NCI-H526 (cell line): ENCODE results near the gene GLRX2.

ENCODE experiments used
- DNase-seq, 2 experiments: peaks; one replicate each; lab custom pipeline; 2025; lab: John Stamatoyannopoulos, UW

GLRX2 gene

GRCh38 chr1:193113258-193113991 is 8.2 kb upstream of the GLRX2 start:
- no peak for DNase-seq

GRCh38 chr1:193111641-193112090 is 6.5 kb upstream of the GLRX2 start:
- no peak for DNase-seq

DNA sequence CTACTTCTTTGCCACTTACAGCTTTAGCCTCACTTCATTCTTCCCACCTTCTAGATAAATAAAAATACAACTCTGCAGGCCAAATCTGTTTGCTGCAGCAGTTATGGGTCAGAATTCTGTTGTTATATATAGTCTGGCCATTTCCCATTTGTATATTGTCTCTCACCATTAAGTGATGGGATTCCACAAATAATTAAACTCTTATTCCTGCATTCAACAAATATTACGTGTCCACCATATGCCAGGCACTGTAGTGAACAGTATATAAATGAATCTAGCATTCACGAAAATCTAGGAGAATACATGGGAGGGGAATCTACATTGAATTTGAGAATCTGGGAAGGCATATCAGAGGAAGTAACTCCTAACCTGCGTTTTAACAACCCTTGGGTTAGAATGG is 5.7 kb upstream of the GLRX2 start:
- no peak for DNase-seq

DNA sequence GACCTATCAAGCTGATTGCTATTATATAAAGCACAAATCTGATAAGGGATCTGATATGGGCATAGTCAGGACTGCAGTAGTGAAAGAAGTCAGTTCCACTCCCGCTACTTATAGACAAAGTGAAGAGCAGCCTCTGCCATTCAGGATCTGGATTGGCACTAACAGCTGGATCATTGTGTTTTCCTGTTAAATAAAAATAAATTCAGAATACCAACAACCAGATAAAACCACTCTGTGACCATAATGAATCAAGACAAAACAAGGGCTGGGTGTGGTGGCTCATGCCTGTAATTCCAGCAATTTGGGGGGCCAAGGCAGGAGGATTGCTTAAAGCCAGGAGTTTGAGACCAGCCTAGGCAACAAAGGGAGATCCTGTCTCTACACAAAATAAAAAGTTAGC is 5.0 kb upstream of the GLRX2 start:
- DNase-seq, result no peak

- DNase-seq, result no peak
These were observed 4.4 kb upstream of the GLRX2 start for GRCh38 chr1:193109619-193110018.

DNA sequence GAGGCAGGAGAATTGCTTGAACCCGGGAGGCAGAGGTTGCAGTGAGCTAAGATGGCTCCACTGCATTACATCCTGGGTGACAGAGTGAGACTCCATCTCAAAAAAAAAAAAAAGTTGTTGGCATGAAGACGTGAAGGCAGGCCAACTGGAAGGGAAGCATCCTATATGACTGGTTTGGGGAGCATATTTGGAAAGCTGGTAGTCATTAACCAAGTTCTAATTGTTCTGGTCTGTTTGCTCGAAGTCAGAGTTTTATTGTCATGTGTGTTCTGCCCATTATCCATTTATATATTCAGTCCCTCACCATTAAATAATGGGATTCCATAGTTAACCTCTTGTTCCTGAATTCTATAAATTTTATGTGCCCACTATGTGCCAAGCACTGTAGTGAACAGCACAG is 3.3 kb upstream of the GLRX2 start:
- no peak for DNase-seq

DNA sequence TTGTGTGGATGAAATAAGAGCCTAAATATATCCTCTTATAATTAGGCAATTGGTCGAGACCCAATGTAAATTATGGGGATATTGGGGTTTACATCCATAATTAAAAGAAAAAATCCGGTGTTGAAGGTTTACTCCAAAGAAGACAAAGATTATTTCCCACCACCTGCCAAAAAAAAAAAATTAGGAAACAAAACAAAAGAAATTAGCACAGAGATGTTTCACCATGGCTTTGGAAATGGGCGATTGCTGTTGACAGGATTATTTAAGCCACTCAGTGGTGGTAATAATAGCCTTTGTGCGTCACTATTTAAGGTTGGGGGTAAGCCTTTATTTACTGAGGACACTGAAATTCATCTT is 585 bp upstream of the GLRX2 start:
- no peak for DNase-seq

DNA sequence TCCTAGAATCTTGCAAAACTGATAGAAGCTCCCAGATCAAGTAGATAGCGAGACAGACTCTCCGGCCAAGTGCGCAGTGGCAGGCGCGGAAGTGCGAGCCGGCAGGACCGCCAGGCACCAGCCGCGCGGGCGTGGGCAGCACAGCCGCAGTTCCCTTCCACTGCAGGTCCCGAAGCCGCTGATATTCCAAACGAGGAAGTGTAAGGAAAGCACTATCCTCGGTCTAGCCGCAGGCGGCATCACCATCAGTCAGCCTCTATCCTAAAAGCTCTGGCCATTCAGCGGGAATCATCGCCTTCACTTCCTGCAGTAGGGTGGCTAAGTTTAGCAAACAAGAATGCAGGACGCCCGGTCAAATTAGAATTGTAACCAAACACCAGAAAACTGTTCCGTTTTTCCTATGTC is 710 bp downstream of the GLRX2 start:
- DNase-seq, result peak; percentile 36 to 62

DNA sequence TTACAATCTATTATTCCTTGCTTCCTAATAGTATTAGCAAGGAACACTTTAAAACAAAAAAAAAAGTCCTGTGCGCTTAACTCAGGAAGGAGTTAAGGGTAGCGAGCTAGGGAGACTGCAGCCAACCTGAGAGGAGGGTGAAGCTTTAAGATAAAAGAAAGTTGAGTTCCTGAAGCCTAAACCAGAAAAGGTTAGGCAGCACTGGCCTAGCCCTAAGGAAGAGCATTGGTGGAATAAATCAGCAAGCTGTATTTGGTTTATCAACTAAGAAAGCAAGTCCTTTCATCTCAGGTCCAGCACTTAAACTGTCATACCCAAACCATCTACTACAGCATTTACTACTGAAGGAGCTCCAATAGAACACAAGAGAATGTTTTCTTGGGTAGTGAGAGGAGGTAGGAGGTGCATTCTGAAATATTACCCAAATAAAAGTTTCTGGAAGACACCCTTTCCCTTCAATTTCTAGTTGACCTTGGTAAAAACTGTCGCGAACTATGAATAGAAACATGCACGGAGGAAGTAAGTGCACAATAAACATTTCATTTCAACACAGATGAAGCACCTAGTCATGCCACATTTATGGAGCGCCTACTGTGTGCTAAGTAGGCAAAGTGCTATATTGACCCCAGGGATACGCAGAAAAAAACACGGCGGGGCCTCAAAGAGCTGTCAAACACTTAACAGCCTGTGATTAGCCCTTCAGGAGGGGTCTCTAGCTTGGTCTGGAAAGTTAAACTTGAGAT is 1.3 kb downstream of the GLRX2 start:
- DNase-seq, result no peak

- DNase-seq, result no peak
These were observed 2.6 kb downstream of the GLRX2 start for GRCh38 chr1:193102662-193103061.

DNA sequence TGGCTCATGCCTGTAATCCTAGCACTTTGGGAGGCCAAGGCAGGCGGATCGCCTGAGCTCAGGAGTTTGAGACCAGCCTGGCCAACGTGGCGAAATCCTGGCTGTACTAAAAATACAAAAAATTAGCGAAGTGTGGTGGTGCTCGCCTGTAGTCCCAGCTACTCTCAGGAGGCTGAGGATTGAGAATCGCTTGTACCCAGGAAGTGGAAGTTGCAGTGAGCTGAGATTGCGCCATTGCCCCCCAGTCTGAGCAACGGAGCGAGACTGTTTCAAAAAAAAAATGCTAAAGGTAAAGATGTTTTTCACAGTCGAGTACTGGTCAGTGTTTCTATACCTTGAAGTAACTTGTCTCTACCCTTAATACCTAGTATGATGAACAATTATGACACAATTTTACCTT is 11.1 kb downstream of the GLRX2 start:
- no peak for DNase-seq

- DNase-seq, result no peak
These were observed 14.3 kb downstream of the GLRX2 start for GRCh38 chr1:193090865-193091264.

DNA sequence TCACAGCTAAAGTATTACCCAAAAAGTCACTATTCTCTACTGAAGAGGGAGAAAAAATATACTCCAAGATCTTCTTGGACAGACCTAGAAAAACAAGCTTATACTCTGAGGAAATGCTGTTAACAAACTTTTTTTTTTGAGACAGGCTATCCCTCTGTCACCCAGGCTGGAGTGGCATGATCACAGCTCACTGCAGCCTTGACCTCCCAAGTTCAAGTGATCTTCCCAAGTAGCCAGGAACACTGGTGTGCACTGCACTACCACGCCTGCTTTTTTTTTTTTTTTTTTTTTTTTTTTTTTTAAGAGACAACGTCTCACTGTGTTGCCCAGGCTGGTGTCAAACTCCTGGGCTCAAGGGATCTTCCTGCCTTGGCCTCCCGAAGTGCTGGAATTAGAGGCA is 17.3 kb downstream of the GLRX2 start:
- DNase-seq, result no peak

GRCh38 chr1:193086342-193086741 is 18.9 kb downstream of the GLRX2 start:
- DNase-seq, result no peak

GRCh38 chr1:193085263-193085662 is 20.0 kb downstream of the GLRX2 start:
- DNase-seq, result no peak

DNA sequence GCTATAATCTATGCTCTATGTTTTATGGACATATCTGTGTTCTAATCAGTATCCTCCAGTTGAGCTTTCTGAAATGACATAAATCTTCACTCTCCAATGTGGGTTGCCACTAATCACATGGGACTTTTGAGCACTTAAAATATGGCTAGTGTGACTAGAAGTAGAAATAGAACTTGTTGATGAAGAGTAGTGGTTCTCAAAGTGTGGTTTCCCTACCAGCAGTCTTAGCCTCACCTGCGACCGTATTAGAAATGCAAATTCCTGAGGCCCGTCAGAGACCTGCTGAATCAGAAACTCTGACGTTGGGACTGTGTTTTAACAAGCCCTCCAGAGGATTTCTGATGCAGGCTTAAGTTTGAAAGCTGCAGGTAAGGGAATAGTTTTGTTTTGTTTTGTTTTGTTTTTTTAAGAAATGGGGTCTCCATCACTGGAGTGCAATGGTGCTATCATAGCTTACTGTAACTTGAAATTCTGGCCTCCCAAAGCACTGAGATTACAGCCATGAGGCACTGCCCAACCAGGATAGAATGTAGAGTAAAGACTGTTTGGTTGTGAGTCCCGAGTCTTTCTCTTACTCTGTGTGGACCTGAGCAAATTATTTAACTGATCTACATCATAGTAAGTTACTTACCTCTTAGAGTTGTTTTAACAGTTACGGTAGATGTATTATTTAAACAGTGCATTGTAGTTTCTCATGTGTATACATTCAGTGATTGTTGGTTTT is 21.7 kb downstream of the GLRX2 start:
- DNase-seq, result peak in 1 of 2 experiments; percentile 32

DNA sequence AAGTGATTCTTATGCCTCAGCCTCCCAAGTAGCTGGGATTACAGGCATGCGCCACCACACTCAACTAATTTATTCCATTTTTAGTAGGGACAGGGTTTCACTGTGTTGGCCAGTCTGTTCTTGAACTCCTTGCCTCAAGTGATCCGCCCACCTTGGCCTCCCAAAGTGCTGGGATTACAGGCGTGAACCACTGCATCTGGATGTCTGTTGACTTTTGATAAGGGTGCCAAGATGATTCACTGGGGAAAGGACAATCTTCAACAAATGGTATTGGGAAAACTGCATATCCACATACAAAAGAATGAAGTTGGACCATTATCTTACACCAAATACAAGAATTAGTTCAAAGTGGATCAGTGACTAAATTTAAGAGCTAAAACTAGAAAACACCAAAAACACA is 26.0 kb downstream of the GLRX2 start:
- DNase-seq, result no peak

GRCh38 chr1:193077991-193078390 is 27.2 kb downstream of the GLRX2 start:
- DNase-seq, result no peak

DNA sequence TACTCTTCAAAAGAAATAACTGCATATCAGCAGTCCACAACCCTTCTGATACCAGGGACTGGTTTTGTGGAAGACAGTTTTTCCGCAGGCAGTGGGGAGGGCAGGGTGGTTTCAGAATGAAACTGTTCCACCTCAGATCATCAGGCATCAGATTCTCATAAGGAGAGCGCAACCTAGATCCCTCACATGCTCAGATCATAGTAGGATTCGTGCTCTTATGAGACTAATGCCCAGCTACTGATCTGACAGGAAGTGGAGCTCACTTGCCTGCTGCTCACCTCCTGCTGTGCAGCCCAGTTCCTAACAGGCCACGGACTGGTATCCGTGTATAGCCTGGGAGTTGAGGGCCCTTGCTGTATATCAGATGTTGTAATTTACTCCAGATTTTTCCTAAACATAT is 34.3 kb downstream of the GLRX2 start:
- no peak for DNase-seq

GRCh38 chr1:193070386-193070753 is 34.8 kb downstream of the GLRX2 start:
- DNase-seq, result no peak

- peak in 1 of 2 experiments; percentile 17 for DNase-seq
These were observed 35.3 kb downstream of the GLRX2 start for GRCh38 chr1:193069748-193070385.

DNA sequence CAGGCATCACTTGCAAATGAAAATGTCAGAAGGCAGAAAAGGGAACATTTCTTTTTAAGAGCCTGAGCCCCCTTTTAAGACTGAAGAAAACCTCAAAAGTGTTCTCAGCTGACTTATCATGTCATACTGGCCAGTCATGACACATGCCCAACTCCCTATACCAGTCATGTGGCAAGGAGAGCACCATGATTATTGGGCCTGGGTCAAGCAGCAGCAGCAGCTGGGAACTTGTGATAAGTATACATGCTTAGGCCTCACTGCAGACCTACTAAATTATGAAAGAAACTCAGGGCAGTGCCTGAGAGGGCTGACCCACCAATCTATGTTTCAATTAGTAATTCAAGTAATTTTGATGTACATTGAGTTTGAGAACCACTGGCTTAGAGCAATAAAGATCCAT is 37.2 kb downstream of the GLRX2 start:
- DNase-seq, result no peak

DNA sequence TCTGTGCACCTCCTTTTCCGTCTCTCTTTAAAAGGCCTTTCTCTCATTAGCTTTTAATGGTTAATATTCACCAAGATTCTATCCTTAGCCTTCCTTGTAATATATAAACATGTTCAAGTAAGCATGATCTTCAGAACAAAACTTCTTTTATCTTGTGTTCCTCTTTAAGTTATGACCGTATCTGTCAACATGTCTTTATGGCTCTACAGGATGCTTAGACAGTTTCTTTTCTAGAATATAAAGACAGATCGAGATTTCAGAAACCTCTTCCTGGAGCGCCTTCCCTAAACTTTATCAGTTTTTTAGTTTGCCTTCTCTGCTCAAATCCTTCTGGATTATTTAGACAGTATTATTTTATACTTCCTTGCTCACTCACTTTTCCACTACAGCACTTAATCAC is 38.6 kb downstream of the GLRX2 start:
- DNase-seq, result no peak
